WI38 (cell line): ENCODE results near the gene MBOAT1.

ENCODE experiments used
- H3K4me3 ChIP-seq: 2 replicates; pipeline ENCODE4 v1.5.1; 2011; ENCODE audit warnings: low read depth, mild to moderate bottlenecking, control low read depth, low read length
- TF ChIP-seq, protein P1 (sequence below): IDR thresholded peaks from 2 replicates; pipeline ENCODE4 v1.5.1; 2012; ENCODE audit warnings: low read depth, mild to moderate bottlenecking, control low read depth, low read length

MBOAT1 gene

DNA sequence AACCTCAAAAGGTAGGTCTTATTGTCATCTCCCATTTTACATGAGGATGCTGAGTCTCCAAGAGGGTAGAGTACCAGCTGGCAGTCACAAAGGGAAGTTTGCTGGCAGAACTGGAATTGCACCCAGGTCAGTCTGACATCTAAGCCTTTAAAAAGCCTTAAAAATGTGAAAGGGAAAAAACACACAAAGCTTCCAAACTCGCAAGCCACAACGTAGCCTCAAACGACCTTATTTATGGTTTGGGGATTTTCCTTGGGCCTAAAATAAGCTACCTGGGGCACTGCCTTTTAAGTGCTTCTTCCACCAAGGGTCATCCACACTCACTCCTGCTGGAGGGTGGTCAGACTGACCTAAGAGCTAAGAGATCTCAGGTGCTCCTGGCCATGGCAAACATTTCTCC is 2.1 kb downstream of the MBOAT1 start:
- no peak overlapping the region for H3K4me3 ChIP-seq

DNA sequence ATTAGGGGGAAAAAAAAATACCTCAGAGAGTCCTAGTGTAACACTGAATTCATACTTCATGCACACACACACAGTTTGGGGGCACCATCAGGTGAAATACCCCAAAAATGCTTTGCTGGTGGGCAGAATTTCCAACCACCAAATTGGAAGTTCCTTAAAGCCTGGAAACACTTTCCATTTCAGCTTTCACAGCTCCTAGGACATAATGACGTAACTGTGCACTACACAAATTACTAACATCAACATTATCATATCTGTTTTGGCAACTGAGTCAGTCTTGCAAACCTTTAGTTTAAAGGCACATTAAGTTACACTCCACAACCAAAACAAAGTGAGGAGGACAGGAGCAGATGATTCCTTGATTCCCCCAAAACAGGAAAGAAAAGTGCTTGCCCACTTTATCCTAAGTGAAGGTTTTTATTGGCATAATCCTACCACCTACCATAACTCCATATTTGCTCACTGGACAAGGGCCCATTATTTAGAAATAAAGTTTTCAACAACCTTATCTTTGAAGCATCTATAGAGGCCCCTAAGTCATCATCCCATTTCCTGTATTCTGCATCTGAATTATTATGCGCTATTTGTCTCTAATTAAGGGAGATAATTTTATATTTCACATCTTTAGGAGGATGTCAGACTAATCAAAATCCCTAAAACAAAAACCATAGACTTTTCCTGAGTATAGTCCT is 3.4 kb downstream of the MBOAT1 start:
- TF ChIP-seq, protein P1, sequence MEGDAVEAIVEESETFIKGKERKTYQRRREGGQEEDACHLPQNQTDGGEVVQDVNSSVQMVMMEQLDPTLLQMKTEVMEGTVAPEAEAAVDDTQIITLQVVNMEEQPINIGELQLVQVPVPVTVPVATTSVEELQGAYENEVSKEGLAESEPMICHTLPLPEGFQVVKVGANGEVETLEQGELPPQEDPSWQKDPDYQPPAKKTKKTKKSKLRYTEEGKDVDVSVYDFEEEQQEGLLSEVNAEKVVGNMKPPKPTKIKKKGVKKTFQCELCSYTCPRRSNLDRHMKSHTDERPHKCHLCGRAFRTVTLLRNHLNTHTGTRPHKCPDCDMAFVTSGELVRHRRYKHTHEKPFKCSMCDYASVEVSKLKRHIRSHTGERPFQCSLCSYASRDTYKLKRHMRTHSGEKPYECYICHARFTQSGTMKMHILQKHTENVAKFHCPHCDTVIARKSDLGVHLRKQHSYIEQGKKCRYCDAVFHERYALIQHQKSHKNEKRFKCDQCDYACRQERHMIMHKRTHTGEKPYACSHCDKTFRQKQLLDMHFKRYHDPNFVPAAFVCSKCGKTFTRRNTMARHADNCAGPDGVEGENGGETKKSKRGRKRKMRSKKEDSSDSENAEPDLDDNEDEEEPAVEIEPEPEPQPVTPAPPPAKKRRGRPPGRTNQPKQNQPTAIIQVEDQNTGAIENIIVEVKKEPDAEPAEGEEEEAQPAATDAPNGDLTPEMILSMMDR: no peak

More for the DNA sequence above, 2.1 kb downstream of the MBOAT1 start:
- TF ChIP-seq, protein P1: no peak

DNA sequence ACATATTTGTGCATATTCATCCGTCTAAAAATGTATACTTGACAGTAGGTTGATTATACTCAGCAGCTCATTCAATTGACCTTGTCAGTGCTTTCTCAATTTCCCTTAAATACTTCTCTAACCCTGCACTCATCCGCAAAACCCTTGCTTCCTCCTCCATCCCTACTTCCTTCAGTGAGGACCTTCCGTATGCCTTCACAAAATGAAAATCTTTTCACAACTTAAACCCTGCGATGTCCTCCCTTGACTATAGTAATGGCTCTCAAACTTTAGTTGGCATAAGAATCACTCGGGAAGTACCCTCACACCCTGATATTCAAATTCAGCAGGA is 5.2 kb downstream of the MBOAT1 start:
- TF ChIP-seq, protein P1: no peak

More for the DNA sequence above, 3.4 kb downstream of the MBOAT1 start:
- no peak overlapping the region for H3K4me3 ChIP-seq

DNA sequence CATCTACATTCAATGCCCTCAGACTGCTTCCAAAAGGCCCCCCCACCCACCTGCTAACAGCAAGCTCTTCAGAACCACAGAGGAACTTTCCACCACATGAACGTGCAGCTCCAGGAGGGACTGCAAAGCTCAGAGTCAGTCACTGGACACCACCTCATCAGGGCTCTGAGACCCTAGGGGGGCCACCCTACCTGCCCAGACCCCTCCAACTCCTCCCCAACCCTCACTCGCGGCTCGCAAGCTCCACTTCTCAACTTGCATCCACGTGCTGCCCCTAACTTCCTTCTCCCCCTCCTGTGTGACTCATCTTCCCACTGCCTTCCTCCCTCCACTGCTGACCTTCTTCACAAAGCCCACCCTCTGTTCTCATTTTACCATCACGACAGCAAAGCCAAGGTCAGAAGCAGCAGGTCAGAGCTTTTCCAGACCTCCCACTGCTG is 6.5 kb downstream of the MBOAT1 start:
- TF ChIP-seq, protein P1: no peak
- no peak overlapping the region for H3K4me3 ChIP-seq

More for the DNA sequence above, 5.2 kb downstream of the MBOAT1 start:
- H3K4me3 ChIP-seq: no peak overlapping the region

DNA sequence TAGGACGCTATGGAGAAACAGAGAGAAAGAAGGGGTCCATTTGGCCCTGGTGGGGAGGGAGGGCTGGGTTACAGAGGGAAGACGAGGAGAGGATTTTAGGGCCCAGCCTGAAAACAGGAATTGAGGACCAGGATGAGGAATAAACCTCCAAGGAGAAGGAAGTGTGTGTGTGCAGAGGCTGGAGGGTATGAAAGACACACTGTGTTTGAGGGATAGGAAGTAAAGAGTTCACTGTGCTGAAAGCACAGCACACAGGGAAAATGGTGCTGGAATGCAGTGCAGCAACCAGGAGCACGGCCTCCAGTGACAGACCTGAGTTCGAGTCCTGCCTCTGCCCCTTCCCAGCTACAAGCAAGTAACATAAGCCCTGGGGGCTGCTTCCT is 7.8 kb downstream of the MBOAT1 start:
- TF ChIP-seq, protein P1: no peak
- H3K4me3 ChIP-seq: no peak overlapping the region

DNA sequence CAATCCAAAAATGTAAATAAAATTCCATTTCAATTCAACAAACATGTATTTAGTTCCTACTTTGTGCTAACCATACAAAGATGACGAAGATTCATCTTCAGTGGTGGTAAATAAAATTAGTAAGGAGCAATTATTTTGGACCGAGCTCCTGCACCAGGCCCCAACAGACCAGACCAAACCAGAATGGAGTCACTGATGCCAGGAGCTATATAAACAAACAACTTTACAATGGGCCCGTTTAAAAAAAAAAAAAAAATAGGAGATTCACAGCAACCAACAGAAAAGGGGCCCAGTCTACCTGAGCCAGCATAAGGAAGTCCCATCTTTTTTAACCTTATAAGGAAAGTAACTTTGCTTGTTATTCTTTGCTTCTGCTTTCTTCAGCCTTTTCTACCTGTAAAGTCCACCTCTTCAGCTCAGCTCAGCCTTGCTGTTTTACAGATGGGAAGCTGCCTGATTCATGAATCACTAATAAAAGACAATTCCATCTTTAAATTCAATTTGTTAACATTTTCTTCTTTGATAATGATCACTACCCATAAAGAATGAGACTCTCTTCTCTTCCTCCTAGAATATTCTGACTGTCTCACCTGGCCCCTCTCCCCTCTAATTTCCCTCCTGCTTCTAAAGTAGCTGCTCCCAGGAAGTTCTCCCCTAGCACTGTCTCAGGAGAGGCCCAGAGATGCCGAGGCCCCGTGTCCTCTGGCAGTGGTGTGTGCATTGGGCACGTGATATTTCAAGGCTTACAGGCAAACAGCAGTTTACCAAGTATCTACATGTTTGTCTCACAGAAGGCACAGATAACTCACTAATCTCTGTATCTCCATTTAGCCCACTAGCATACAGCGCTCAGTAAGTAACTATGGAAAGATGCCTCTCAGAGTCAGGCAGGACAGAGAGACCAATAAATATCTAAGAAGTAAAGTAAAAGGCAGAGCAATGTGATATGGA is 8.4 kb downstream of the MBOAT1 start:
- TF ChIP-seq, protein P1: no peak
- no peak overlapping the region for H3K4me3 ChIP-seq

DNA sequence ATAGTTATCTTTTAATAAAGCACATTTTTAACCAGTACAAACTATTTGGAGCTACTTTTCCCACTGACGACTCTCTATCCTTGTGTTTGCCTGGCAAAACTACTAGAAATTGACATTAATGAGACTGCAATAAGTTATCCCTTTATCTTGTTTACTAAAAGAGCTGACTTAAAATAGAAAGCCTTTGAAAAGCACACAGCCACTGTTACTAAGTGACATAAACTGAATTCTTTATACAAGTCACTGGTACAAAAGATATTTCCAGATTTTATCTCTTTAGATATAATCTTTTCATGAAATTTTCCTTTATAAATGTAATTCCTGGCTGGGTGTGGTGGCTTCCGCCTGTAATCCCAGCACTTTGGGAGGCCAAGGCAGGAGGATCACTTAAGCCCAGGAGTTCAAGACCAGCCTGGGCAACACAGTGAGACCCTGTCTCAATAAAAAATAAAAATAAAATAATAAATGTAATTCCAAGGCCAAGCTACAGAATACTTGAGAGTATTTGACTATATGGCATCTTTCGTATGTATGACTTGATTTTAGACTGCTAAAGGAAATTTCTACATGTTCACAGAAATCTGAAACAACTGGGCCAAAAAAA is 9.5 kb downstream of the MBOAT1 start:
- no peak overlapping the region for H3K4me3 ChIP-seq
- TF ChIP-seq, protein P1: no peak
